ENCODE results near the gene CRY2.
"Not testable (repeated sequence)": the region's sequence is repeated elsewhere in the genome, so short reads cannot be mapped to it uniquely, and the experiment has no call there.

Gene CRY2

DNA sequence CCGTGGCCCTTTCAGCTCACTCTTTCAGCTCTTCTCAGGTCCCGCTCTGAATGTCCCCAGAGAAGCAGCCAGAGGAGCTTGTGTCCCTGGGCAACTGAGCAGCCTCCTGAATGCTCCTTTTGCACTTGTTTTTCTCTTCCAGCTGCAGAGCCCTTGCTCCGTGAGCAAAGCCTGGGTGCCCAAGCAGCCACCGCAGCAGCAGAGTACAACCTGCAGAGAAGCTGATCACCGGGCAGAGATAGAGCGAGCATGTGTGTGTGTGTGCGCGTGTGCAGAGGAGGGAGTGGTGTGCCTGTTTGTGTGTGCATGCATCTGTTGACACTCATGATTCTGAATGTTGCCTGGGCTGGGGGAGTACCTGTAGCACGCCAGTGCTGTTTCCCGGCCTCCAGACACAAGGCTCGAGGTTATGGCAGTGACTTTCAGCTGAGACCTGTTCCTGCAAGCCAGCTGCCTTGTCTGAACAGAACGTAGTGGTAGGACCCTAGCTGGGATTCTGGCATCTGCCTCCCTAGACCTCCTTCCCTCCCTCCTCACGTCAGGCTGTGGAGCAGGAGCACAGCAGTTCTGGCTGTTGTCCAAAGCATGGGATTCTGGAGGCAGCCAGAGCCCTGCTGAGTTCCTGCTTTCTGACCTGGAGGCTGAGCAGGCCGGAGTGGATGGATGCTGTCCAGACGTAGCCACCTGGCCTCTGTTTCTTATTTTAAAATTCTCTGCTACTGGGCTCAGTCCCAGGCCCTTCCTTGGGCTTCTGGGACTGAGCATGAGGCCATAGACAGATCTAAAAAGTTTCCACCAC, 33.7 kb downstream of the CRY2 start:
- DNase-seq: no peak

DNA sequence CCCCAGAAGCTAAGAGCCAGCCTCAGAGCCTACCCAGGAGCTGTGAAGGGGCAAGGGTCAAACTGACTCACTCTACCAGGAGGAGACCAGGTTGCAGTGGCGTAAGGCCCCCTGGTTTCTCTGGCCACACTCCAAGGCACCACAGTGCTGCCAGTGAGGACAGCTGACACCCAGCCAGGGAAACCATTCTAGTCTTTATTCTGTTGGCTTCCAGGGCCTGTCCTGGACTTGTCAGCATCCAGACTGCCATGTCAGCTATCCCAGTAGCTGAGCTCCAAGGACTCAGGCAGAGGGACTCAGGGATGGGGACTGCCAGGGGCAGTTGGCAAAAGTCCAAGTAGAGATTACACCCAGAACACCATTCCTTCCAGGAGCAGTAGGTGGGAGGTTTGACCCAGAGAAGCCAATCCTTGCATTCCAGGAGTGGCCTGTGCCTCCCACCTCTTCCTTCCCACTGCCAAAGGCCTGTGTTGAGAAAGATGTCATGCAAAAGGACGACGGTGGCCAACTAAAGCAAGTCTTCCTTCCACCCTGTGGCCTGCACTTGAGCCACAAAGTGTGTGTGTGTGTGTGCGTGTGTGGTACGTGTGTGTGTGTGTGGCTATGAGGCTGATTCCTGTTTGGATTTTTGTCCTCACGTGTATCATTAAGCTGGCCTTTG, 34.6 kb downstream of the CRY2 start:
- DNase-seq: no peak

DNA sequence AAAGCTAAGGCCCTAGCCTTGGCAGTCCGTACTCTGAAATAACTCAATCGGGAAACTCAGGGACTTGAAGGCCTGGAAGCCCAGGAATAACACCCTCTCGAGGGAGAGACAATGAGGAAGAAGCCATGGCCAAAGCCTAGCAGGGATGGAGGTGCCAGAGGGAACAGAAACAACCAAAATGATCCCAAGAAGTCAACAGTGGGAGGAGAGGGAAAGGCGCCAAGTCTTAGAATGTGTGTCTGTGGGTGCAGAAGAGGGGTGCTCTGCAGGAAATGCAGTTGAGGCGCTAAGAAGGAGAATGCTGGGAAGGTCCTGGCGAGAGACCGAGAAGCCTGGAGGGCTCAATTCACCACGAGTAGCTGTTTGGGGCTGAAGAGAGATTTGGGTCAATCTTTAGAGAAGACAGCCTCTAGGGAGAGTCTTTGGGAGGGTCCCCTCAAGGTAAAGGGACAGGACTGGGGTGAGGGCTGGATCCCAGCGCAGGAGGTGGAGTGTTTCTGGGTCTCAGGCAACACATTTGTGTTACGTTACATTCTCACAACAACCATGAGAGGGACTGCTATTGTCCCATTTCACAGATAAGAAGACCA, 37.4 kb downstream of the CRY2 start:
- no peak for DNase-seq

DNA sequence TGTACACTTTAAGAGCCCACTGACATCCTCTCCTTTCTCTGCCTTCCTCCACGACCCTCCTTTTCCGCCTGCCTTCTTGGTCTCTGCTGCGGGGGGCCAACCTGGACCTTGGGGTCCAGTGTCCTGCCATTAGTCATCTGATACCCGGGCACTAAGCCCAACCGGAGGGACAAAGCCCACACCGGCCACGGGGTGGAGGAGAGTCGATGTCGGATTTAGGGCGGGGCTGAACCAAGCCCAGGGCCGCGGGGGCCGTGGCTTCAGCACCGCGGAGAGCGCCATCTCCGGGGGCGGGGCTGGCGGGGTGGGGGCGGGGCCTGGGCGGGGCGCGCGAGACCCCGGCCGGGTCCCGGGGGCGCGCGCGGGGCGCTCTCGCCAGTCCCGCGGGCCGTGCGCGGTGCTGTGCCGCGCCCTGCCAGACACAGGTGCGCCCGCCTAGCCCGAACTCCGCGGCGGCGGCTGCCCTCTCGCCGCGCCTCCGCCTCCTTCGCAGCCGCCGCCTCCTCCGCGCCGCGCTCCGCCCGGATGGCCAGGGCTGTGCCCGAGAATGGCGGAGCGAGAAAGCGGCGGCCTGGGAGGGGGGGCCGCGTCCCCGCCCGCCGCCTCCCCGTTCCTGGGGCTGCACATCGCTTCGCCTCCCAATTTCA, 38.1 kb downstream of the CRY2 start, which contains the start of gene MAPK8IP1:
Gene MAPK8IP1, plus strand, starts transcription at position 378 of the 647 bp plus-strand sequence. Its CDS starts 170 bp downstream, at position 548.
- DNase-seq: peak; percentile 65

DNA sequence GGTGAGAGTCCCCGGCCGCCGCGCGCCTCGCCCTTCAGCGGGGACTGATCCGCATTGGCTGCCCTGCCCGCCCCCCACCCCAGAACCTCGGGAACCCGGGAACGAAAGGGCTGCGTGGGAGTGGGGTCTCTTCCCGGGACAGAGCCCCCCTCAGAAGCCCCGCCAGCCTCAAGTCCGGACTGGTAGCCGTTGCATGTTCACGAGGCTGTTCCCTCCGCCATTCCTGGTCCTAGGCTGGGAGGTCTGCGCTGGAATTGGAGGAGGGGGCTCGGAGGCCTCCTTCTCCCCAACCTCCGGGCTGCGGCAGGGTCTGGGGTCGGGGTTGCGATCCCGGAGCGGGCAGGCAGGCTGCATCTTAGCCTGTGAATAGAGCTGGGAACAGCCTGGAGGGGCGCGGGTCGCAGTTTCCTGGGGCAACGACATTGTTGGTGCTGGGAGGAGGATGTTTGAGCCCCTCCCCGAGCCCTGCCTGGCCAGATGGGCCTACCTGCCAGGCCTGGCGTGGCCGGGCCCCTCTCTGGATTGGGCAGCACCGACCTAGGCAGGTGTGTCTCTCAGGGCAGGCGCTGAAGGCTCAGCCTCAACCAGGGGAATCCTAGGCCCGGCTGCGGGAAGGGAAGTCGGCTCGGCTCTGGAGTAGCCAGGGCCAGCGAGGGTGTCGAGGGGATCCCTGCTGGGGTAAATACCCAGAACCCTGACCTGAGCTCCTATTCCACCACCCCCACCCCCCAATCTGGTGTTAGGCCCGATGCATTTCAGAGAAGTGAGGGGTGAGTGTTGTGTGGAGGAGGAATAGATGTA, 38.8 kb downstream of the CRY2 start:
- no peak for DNase-seq

DNA sequence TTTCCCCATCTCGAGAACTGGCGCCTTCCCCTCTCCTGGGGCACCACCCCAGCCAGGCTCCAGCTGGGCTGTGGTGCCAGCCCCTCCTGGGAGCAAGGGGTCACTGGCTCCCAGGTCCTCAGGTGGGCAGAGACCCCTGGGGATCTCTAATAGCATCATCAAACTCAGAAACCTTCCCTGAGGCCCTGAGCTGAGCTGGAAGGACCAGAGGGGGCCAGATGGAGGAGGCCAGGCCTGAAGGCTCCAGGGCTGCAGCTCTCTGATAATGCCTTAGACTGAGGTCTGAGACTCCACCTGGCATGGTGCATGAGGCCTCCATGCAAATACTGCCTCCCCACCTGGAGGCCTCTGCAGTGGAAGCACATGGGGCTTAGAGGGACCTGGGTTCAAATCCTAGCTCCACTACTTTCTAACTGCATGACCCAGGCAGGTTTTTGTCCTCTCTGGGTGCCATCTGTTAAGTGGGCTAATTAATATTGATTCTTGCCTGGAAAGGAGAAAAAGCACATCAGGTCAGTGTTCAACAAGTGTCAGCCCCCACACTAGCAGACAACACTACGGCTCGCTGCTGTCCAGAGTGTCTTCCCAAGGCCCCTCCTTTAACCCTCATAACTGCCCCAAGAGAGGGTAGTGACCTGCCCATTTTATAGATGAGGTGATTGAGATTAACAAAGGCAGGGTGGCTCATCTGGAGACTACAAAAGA, 39.7 kb downstream of the CRY2 start:
- DNase-seq: no peak

DNA sequence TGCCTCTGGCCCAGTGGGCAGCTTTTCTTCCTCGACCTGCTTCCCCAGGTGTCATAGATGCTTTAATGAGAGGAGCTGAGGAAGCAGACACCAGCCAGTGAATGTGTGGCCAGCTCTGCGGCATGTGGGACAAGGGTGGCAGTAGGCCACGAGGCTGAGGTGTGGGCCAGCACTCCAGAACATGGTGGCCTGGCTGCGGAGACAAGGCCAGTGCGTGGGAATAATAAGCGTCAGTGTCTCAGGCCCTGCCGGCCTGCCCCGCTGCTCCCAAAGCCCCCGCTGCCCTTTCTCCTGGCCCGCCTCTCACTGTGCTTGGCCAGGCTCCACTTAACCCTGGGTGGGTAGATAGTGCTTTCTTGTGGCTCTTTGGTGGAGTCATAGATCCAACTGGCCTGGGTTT, 40.3 kb downstream of the CRY2 start:
- no peak for DNase-seq

DNA sequence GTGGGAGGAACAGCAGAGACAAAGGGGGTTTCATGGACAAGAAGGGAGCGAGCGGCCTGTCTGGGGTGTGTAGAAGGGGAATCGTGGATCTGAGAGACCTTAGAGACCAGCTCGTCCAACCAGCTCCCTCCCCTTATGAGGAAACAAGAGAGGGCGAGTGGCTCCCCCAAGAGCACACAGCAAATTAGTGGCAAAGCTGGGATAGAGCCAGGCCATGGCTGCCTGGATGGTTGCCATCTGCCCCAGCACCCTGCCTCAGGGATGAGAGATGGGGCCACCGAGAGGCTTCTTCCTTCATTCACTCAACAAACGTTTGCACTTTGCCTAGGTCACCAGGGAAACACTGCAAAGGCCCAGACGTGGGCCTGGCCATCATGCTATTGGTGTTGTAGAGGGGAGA, 42.3 kb downstream of the CRY2 start:
- DNase-seq: no peak

DNA sequence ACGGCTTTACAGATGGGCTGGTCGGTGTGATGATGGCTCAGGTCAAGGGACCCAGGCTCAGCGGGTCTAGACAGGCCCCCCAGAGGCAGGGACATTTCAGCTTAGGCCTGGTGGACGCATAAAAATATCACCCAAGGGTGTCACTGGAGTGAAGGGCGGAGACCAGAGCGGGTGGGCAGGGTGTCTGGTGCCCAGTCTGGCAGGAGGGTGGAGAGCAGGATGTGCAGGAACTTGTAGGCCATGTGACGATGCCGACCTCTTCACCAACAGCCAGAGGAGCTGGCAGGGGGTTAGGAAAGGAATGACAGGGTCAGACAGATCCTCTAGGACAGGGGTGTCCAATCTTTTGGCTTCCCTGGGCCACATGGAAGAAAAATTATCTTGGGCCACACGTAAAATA, 42.7 kb downstream of the CRY2 start:
- DNase-seq: no peak

DNA sequence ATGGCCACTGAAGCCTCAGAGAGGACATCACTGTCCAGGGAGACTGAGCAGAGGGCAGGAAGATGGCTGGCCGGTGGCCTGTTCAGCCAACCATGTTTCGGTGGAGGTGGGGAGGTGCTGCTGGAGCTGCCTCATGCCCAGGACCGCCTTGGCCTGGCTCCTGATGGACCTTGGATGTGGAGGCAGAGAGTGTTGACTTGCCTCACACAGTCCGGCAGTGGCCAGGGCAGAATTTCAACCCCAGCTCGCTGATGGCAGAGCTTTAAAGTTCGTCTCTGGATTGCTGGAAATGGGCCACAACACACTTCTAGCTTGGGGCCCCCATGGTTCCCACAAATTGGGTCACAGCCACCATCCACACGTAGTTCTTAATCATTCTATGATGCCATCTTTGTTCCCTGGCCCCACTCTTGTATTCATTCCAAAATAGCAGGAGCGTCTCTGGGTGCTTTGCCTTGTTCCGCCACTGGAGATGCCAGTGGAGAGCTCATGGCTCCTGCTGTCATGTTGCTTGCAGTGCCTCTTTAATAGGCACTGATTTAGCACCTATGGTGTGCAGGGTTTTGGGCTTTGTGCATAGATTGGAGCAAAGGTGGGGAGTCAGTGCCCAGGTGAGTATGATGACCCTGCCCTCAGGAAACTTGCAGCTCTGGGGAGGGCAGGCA, 43.7 kb downstream of the CRY2 start:
- no peak for DNase-seq

DNA sequence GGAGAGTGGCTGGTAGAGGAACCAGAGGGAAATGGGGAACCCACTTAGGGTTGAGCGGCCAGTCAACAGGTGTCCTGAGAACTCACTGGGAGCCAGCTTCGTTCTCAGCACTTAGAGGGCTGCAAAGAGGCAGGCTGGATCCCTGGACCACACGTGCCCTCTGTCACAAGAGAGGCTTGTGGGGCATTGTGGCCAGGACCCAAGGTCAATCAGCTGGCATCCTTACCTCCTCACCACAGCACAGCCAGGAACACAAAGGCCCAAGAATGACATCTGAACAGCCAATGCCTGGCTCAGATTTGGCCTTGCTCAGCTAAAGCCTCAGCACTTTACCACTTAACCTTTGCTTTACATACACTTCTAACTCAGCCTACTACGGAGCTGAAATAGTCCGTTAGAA, 45.6 kb downstream of the CRY2 start:
- DNase-seq: no peak

DNA sequence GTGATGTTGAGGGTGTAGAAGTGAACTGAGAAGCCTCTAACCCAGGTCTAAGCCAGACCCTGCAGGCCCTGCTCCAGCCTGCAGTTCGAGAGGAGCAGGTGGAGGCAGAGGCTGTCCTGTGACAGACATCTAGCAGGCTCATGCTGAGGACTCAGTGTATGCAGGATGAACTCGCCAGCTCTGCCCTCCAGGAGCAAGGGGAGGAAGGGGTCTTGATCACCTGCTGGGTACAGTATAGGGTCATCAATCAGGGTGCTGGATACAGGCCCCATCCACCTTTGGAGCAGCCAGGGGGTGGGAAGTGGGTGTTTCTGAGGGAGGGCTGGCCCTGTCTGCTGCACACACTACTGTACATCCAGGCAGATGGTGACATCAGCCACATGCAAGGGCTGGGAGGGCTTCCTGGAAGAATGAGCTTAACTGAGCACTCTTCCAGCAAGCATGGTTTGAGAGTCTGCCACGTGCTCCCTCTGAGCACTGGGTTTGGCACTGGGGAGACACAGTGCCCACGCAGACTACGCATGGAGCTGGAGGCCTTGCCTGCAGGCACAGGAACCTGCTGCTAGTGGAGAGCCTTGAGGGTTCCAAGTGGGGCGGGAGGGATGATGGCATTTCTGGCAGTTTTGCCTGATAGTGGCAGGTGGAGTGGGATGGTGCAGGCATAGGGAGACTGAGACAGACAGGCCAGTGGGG, 47.4 kb downstream of the CRY2 start:
- no peak for DNase-seq

DNA sequence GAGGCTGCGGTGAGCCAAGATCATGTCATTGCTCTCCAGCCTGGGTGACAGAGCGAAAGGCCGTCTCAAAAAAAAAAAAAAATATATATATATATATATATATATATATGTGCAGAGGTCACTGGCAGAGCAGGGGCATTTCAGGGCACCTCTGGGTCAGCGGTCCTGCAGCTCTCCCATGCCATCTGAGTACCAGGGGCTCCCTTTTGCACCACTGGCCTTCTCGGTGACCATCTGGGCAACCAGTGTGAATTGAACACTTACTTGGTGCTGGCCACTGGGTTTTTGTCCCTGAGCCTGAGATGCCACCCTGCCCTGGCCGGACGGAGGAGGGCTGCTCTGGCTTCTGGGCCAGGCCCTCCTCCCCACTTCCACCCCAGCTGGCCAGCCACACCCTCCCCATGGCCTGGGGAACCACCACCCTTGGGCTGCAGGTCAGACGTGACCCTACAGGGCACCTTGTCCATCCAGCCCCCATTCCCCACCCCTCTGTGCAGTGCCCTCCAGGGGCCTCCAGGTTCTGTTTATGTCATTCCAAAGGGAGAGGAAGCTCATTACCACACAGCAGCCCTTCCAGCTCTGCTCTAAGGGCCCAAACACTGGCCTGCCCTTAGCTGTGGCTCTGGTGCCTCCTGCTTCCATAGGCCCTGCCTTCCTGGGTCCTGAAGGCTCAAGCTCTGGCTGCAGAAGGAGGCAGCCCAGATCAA, 48.4 kb downstream of the CRY2 start:
- no peak for DNase-seq

DNA sequence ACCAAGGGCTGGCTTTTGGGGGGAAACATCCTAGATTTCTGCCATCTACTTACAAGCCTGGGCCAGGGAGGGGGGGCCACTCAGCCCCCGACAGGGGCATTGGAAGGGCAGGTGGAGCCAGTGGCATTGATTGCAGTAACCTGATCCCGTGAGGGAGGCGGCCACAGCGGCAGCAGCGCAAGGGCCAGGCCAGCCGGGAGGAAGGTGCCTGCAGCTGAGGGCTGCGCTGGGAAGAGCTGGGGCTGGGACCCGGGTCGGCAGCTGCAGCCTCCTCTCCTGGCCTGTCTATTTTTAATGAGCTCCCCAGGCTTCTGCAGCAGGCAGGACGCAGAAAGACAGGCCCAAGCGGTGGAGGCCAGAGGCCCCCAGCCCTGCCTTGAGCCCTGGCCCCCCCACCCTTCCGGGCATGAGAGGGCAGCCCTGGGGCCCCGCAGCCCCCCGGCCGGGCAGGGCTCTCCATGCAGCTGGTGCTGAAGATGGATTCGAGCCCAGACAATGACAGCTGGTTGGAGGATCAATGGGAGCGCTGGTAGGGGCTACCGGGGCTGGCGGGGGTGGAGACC, 49.2 kb downstream of the CRY2 start:
- peak; percentile 75 for DNase-seq

DNA sequence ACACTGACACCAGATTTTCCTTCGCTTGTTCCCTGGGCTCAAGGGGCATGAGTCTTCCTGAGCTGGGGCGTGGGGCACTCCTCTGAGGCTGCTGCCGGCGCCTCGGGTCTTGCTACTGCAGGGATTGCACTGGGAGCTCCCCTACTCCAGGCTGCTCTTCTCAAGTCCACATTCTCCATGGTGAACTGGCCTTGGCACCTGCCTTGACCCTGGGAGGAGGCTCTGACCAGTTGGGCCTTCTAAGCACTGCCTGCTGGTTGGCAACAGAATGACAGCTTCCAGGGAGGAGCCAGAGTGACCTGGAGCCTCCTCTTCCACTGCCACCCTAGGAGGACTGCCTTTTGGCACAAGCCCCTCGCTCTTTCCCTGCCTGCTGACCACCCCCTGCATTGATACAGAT, 50.3 kb downstream of the CRY2 start:
- no peak for DNase-seq

DNA sequence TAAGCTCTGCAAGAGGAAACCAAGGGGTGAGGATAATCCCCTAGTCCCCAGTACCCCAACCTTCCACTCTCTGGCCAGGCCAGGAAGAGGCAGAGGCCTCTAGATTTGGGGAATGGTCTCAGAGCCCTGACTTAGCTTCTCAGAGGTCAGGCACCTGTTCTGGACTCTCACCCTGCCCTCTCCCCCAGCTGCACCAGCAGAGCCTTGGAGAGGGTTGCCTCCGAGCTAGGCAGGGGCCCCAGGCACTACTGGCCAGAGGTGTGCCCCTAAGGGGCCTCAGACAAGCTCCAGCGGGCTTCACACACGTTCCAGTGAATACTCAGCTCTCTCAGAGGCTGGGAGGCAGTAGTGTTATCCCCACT, 51.8 kb downstream of the CRY2 start:
- DNase-seq: no peak

DNA sequence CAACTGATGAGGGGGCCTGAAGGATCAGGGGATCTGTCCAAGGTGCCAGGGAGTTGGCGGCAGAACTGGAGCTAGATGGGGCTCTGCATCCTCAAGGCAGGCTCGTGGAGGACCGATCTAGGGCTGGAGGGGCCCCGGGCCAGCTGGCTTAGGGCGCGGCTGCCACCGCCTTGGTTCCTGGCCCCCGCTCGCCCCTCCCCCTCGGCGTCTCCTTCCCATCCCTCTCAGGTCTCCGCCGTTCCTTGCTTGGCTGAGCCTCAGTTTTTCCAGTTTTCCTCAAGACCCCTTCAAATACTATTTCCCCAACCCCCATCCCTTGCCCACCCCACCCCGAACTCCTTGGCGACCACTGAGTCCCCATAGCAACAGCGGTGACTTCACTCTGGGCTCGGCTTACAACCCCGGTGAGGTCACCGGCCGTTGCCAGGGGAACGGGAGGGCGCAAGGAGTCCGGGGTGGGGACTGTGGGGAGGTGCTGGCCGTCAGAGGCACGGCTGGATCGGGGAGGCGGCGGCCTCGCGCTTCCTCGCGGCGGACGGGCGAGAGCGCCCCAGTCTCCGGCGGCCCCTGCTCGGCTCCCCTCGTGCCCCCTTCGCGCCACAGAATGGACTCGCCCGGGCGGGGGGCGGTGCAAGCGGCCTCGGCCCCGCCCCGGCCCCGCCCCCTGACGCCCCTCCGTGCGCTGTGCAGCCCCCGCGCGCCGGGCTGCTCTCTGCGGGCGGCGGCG, 52.3 kb downstream of the CRY2 start:
- DNase-seq: peak; percentile 93

DNA sequence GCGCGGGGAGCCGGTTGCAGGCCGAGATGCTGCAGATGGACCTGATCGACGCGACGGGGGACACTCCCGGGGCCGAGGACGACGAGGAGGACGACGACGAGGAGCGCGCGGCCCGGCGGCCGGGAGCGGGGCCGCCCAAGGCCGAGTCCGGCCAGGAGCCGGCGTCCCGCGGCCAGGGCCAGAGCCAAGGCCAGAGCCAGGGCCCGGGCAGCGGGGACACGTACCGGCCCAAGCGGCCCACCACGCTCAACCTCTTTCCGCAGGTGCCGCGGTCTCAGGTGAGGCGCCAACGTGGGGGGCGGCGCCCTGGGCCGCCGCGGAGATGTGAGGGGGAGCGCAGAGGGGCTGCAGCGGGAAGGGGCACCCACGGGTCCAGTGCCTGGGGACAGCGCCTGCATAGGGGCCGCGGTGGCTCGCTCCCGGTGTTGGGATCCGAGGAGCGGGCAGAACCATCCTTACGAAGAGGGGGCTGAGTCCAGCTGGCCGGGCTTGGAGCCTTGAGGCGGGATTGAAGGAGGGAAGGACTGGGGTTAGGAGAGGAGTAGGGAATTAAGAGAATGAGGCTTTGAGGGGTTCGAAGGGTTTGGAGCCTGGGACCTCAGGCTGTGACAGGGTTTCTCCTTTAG, 53.0 kb downstream of the CRY2 start:
- not testable (repeated sequence) for DNase-seq
